Erythroblast (primary cell): Measurements from ENCODE around the gene PRUNE2.

ENCODE experiments used
- GATA1 ChIP-seq: IDR thresholded peaks from 2 replicates; pipeline ENCODE4 v1.6.1; 2011; ENCODE audit warnings: low read depth, mild to moderate bottlenecking, control low read depth, low read length, moderate library complexity
- POLR2A ChIP-seq: IDR thresholded peaks from 2 replicates; pipeline ENCODE4 v1.6.1; 2011; ENCODE audit warnings: mild to moderate bottlenecking, low read length

DNA sequence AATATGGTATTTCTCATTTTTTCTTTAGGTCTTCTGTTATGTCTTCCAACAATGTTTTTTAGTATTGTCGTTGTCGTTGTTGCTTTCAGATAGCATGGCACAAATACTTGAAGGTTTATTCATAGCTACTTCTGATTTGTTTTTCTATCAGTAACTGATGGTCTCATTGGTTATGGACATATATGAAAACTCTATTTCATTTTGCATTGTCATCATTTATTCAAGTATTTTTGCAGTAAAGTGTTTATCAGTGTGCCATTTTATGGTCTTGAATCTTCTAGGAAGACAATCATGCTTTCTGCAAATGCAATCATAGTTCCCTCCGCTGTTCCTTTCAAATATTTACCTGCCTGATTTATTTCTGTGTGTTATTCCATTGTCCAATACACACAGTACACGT, 44.0 kb upstream of the PRUNE2 start:
- TF ChIP-seq POLR2A (no peak), GATA1 (no peak)
